Regular cardiac myocyte (primary cell): Measurements from ENCODE around the gene SHD. TPM values are rescaled to one million over a fixed set of nuclear protein-coding genes. Genes with fewer than 3 reads are reported as not detected.

Experiments used
- total RNA-seq: library from RNA; depleted of rRNA; stranded (reverse); fragments of >200 nt; gene quantifications from 2 replicates; pipeline ENCODE4 v1.2.3, GENCODE V29; 2014

The SHD gene
- not detected in 2 replicates for total RNA-seq

DNA sequence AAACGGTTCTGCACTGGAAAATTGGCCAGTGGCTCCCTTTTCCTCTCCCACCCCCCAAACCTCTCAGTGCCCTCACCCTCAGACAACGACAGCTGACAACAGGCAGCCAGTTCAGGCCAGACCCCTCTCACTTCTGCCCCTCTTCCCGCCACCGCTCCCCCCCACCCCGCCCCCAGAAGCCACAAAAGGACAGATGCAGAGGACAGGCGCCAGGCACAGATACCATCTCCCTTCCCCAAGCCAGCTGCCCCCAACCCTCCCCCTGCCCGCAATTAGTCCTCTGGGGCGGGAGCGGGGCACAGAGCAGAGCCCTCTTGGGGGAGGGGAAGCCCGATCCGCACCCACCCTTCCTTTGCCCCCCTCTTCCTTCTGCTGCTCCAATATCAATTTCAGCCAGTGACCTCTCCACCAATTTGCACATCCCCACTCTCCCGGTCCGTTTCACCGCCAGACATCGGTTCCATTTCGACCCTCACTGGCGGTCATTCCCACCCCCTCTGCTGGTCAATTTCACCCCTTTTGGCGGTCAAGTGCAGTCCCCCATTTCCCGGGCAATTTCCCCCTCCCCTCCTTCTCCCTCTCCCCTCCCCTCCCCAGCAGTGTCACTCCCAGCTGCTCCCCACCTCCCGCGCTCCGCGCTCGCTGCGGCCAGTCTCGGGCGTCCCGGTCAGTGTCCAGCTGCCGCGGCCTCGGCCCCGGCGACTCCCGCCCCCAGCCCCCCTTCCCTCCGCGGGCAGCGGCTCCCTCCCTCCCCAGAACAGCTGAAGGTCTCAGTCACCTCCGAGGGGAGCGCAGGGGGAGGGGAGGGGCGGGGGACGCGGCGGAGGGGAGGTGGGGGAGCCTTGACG lies at the start of gene SHD:
SHD (plus strand) TSS at position 848 of the 848 bp plus-strand sequence. CDS start 798 bp downstream, outside the sequence.

GRCh38 chr19:4246767-4247593 lies 32.1 kb upstream of the SHD start, which contains the start of gene YJU2:
TSS of gene YJU2 (plus strand) at chr19:4247080. CDS start at chr19:4247147, 67 bp downstream.

DNA sequence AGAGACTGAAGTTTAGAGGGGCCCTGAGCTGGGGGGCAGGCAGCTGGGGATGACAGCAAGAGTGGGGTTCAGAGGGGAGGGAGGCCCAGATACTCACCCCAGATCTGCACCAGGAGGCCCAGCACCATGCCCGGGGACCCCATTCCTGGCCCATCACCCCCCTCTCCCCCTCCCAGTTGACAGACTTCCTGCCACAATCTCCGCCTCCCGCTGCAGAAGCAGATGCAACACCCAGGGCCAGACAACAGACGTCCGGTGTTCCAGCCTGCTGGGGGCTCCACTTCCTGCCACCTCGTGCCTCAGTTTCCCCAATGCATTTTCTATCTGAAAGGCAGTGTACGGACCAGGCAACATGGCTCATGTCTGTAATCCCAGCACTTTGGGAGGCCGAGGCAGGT lies 23.2 kb downstream of the SHD start, which contains the start of gene TMIGD2:
TMIGD2 (minus strand) TSS at position 147 of the 398 bp plus-strand sequence; CDS start at position 143, 4 bp downstream.

DNA sequence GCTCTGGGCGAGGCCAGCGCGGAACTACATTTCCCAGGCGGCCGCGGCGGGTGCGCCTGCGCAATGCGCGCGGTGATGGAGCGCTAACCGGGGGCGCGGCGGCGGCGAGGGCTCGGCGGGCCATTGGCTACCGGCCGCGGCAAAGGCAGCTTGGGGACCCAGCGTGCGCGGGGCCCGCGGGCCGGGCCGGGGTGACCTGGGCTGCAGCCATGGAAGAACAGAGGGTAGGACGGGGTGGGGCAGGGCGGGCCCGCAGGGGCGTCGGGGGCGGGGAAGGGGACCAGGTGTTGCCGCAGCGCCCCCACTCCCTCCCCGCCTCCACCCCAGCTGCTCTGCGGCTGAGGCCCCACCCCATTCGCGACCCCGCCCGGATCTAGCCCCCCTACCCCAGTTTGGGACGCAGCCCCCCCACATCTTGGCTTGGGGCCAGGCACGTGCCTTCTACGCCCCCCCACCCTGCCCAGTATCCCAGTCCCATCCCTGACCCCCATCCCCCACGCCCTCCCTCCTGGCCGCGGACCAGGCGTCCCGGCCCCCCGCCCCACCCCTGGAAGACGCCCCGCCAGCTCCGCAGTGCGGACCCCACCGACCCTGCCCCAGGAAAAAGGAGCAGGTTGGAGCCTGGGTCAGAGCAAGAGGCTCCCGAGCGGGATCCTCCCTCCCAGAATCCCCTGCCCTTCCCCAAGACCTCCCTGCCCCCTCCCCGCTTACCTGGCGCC lies 25.6 kb downstream of the SHD start, which contains the start of gene FSD1:
FSD1 (plus strand) TSS at position 61 of the 719 bp plus-strand sequence; CDS start at position 210, 149 bp downstream.

GRCh38 chr19:4338441-4339355 lies 59.6 kb downstream of the SHD start, which contains the start of gene STAP2:
TSS of gene STAP2 (minus strand) at chr19:4338827. CDS start at chr19:4338753, 74 bp downstream.

Other genes with a start within 250 kb of the SHD start
- 15.8 and 19.7 TPM in 2 replicates for gene ZBTB7A, start 212.4 kb upstream of the SHD start, total RNA-seq
- gene MAP2K2, start 155.1 kb upstream of the SHD start, total RNA-seq: 98.9 and 112 TPM in 2 replicates
- gene CREB3L3, start 125.6 kb upstream of the SHD start, total RNA-seq: not detected in 2 replicates
- 9.0 and 16.3 TPM in 2 replicates for gene SIRT6, start 96.7 kb upstream of the SHD start, total RNA-seq
- 1.2 and 2.3 TPM in 2 replicates for gene ANKRD24, start 96.6 kb upstream of the SHD start, total RNA-seq
- gene EBI3, start 49.7 kb upstream of the SHD start, total RNA-seq: 0.19 and 0.28 TPM in 2 replicates
- 9.0 and 16.1 TPM in 2 replicates for gene YJU2, start 32.2 kb upstream of the SHD start, total RNA-seq
- gene TMIGD2, start 23.1 kb downstream of the SHD start, total RNA-seq: not detected in 2 replicates
- gene FSD1, start 25.3 kb downstream of the SHD start, total RNA-seq: 4.5 and 12.8 TPM in 2 replicates
- 2.3 and 5.6 TPM in 2 replicates for gene STAP2, start 59.6 kb downstream of the SHD start, total RNA-seq
- 3.8 and 4.5 TPM in 2 replicates for gene MPND, start 64.3 kb downstream of the SHD start, total RNA-seq
- 25.7 and 56.7 TPM in 2 replicates for gene SH3GL1, start 121.3 kb downstream of the SHD start, total RNA-seq
- 3.9 and 33.7 TPM in 2 replicates for gene CHAF1A, start 123.4 kb downstream of the SHD start, total RNA-seq
- 78.4 and 90.2 TPM in 2 replicates for gene UBXN6, start 178.5 kb downstream of the SHD start, total RNA-seq
- 38.6 and 69.4 TPM in 2 replicates for gene HDGFL2, start 193.0 kb downstream of the SHD start, total RNA-seq
- 0.28 TPM in 1 of 2 replicates, not detected in the other for gene PLIN4, start 239.2 kb downstream of the SHD start, total RNA-seq